Vagina (tissue), 2 donors: ENCODE results near the gene TRAPPC2L. TPM values are rescaled to one million over a fixed set of nuclear protein-coding genes. Genes with fewer than 3 reads are reported as not detected.

Source experiments
- DNase-seq, 2 donors: peaks; one replicate each; pipeline ENCODE4 v3.0.0-alpha.2; 2017; ENCODE audit errors: extremely low spot score in 2 of 2
- H3K27ac ChIP-seq: fragments of 200-600 bp; sonication (generic); one replicate; pipeline ENCODE4 v1.5.1; 2019
- H3K27me3 ChIP-seq: fragments of 200-600 bp; sonication (generic); one replicate; pipeline ENCODE4 v1.5.1; 2019
- H3K36me3 ChIP-seq, 2 donors: fragments of 200-600 bp; sonication (generic); one replicate each; pipeline ENCODE4 v1.5.1; 2017 to 2019
- H3K4me1 ChIP-seq: fragments of 200-600 bp; sonication (generic); one replicate; pipeline ENCODE4 v1.5.1; 2019
- H3K4me3 ChIP-seq, 2 donors: fragments of 200-600 bp; sonication (generic); 1 replicate in 1 of 2; 2 replicates in 1 of 2; pipeline ENCODE4 v1.5.1; 2016 to 2019
- H3K9me3 ChIP-seq: fragments of 200-600 bp; sonication (generic); one replicate; pipeline ENCODE4 v1.5.1; 2019
- CTCF ChIP-seq, 3 experiments: fragments of 450-650 bp in 2 of 3; fragments of 200-600 bp in 1 of 3; sonication (generic) in 1 of 3; IDR thresholded peaks; one replicate each; pipeline ENCODE4 v1.5.1; 2017 to 2019; ENCODE audit warnings: antibody characterized with exemption in 3 of 3, mild to moderate bottlenecking in 2 of 3, moderate library complexity in 2 of 3
- POLR2A ChIP-seq, 2 donors: fragments of 450-650 bp; IDR thresholded peaks; one replicate each; pipeline ENCODE4 v1.6.1; 2017; ENCODE audit warnings: antibody characterized with exemption in 2 of 2, mild to moderate bottlenecking in 2 of 2, moderate library complexity in 2 of 2
- POLR2AphosphoS5 ChIP-seq, 2 donors: sonication (generic); formaldehyde crosslinking; IDR thresholded peaks; one replicate each; pipeline ENCODE4 v1.9.0; 2017; ENCODE audit warnings: antibody characterized with exemption in 2 of 2, mild to moderate bottlenecking in 2 of 2, low read depth in 1 of 2; ENCODE audit not compliant: insufficient read depth in 1 of 2
- intact Hi-C: fragments of 100-400 bp; cut with DNase I; formaldehyde crosslinking; loops from one replicate; pipeline ENCODE4 v1.15.1; 2023
- total RNA-seq: library from RNA; depleted of rRNA; stranded (reverse); fragments of >200 nt; gene quantifications from one replicate; pipeline ENCODE4 v1.2.3, GENCODE V29; 2016

Gene TRAPPC2L
- total RNA-seq, 1 donor from 2014 or later = 50.8 TPM

GRCh38 chr16:88839745-88840599, 17.0 kb upstream of the TRAPPC2L start:
- Histone ChIP-seq H3K36me3 (peaks cover 0 to 24% of the 10 kb centered on the region in 2 donors), H3K9me3 (no peaks in the 10 kb centered on the region), H3K4me1 (no peaks in the 10 kb centered on the region), H3K27me3 (no peaks in the 10 kb centered on the region), H3K27ac (no peak overlapping the region), H3K4me3 (no peak overlapping the region)
- intact Hi-C loops = no loop called here
- DNase-seq = no peak
- TF ChIP-seq POLR2AphosphoS5 (IDR thresholded peaks at IDR 0.05; ENCODE audit: insufficient read depth in 1 of 2, low read depth in 1 of 2) (no peak), CTCF (IDR thresholded peaks at IDR 0.05) (no peak), POLR2A (IDR thresholded peaks at IDR 0.05) (no peak)

GRCh38 chr16:88840600-88841215, 16.2 kb upstream of the TRAPPC2L start:
- DNase-seq = no peak
- Histone ChIP-seq H3K9me3 (no peaks in the 10 kb centered on the region), H3K4me3 (no peak overlapping the region), H3K27me3 (no peaks in the 10 kb centered on the region), H3K27ac (no peak overlapping the region), H3K36me3 (peaks cover 0 to 24% of the 10 kb centered on the region in 2 donors), H3K4me1 (no peaks in the 10 kb centered on the region)
- no peak for TF ChIP-seq POLR2A (IDR thresholded peaks at IDR 0.05)
- no peak for TF ChIP-seq CTCF (IDR thresholded peaks at IDR 0.05)
- TF ChIP-seq POLR2AphosphoS5 (IDR thresholded peaks at IDR 0.05; ENCODE audit: insufficient read depth in 1 of 2, low read depth in 1 of 2) = no peak
- intact Hi-C loops = no loop called here

- no peak overlapping the region for H3K27ac ChIP-seq
- no peak for DNase-seq
- H3K27me3 ChIP-seq = no peaks in the 10 kb centered on the region
- H3K4me1 ChIP-seq = no peaks in the 10 kb centered on the region
- TF ChIP-seq CTCF (IDR thresholded peaks at IDR 0.05) (no peak), POLR2AphosphoS5 (IDR thresholded peaks at IDR 0.05; ENCODE audit: insufficient read depth in 1 of 2, low read depth in 1 of 2) (no peak), POLR2A (IDR thresholded peaks at IDR 0.05) (no peak)
- intact Hi-C loops = no loop called here
- peaks cover 0 to 24% of the 10 kb centered on the region in 2 donors for H3K36me3 ChIP-seq
- no peaks in the 10 kb centered on the region for H3K9me3 ChIP-seq
- no peak overlapping the region for H3K4me3 ChIP-seq
Measured at GRCh38 chr16:88841521-88842307, 15.2 kb upstream of the TRAPPC2L start.

GRCh38 chr16:88842308-88842756, 14.6 kb upstream of the TRAPPC2L start:
- no peaks in the 10 kb centered on the region for H3K4me1 ChIP-seq
- no peak overlapping the region for H3K4me3 ChIP-seq
- no peak for DNase-seq
- no peaks in the 10 kb centered on the region for H3K27me3 ChIP-seq
- H3K27ac ChIP-seq = no peak overlapping the region
- H3K36me3 ChIP-seq = peaks cover 0 to 24% of the 10 kb centered on the region in 2 donors
- intact Hi-C loops = no loop called here
- TF ChIP-seq CTCF (IDR thresholded peaks at IDR 0.05) (no peak), POLR2A (IDR thresholded peaks at IDR 0.05) (no peak), POLR2AphosphoS5 (IDR thresholded peaks at IDR 0.05; ENCODE audit: insufficient read depth in 1 of 2, low read depth in 1 of 2) (no peak)
- no peaks in the 10 kb centered on the region for H3K9me3 ChIP-seq
